Glutamatergic neuron (in vitro differentiated cells): ENCODE results near the gene RPS6KB2. TPM values are rescaled to one million over a fixed set of nuclear protein-coding genes. Genes with fewer than 3 reads are reported as not detected.

Experiments used
- DNase-seq: peaks from one replicate; pipeline ENCODE4 v3.0.0; 2022
- H3K27ac Mint-ChIP-seq: one replicate; pipeline ENCODE4 v1.8.0; 2020; ENCODE audit warnings: mild to moderate bottlenecking, mixed read lengths, inconsistent platforms; ENCODE audit not compliant: unreplicated experiment
- H3K27me3 Mint-ChIP-seq: one replicate; pipeline ENCODE4 v1.8.0; 2020; ENCODE audit warnings: mild to moderate bottlenecking, moderate library complexity, mixed read lengths, inconsistent platforms; ENCODE audit not compliant: unreplicated experiment
- H3K36me3 Mint-ChIP-seq: one replicate; pipeline ENCODE4 v1.8.0; 2020; ENCODE audit warnings: mild to moderate bottlenecking, mixed read lengths, inconsistent platforms; ENCODE audit not compliant: unreplicated experiment
- H3K4me1 Mint-ChIP-seq: one replicate; pipeline ENCODE4 v1.8.0; 2020; ENCODE audit warnings: mild to moderate bottlenecking, low read depth, mixed read lengths, inconsistent platforms; ENCODE audit not compliant: unreplicated experiment
- H3K4me3 Mint-ChIP-seq: one replicate; pipeline ENCODE4 v1.8.0; 2020; ENCODE audit warnings: mild to moderate bottlenecking, mixed read lengths, inconsistent platforms; ENCODE audit not compliant: unreplicated experiment
- H3K9me3 Mint-ChIP-seq: one replicate; pipeline ENCODE4 v1.8.0; 2020; ENCODE audit warnings: mild to moderate bottlenecking, moderate library complexity, mixed read lengths, inconsistent platforms; ENCODE audit not compliant: unreplicated experiment
- long read RNA-seq: library from polyadenylated mRNA; unstranded; transcript quantifications from one replicate; pipeline ENCODE4 v2.0.0, GENCODE V29; 2020; ENCODE audit not compliant: unreplicated experiment
- total RNA-seq: library from RNA; stranded (reverse); fragmentation: NEBNext Ultra II Directional; extraction: Animal tissue kit (Norgen Biotek cat#: 25700); gene quantifications from one replicate; pipeline ENCODE4 v1.2.1, GENCODE V29; 2021; ENCODE audit not compliant: unreplicated experiment
- TF ChIP-seq, protein P1 (sequence below): fragments of 200-600 bp; sonication (generic); IDR thresholded peaks from one replicate; pipeline ENCODE4 v1.5.0; 2021; ENCODE audit not compliant: partially characterized antibody, unreplicated experiment

The RPS6KB2 gene
- 69.0 TPM for total RNA-seq
- long read RNA-seq, transcript RPS6KB2-201 (15 exons, 1,733 nt), result major isoform, 12 of 30 reads
- long read RNA-seq, partial matches to known transcripts, result 1 of 30 reads
- long read RNA-seq, other reads (novel, unspliced or antisense), result 15 of 30 reads

GRCh38 chr11:67428052-67429001 is at the start of gene RPS6KB2:
TSS of gene RPS6KB2 (plus strand) at chr11:67428494. CDS start at chr11:67428546, 52 bp downstream.
- Mint-ChIP-seq H3K36me3 (no peaks in the 10 kb centered on the region), H3K27me3 (peaks cover 2% of the 10 kb centered on the region), H3K9me3 (peaks cover 6% of the 10 kb centered on the region), H3K4me1 (no peaks in the 10 kb centered on the region), H3K27ac (peak within 1 kb of the TSS; percentile 94), H3K4me3 (peak within 1 kb of the TSS; percentile 99)
- TF ChIP-seq, protein P1, sequence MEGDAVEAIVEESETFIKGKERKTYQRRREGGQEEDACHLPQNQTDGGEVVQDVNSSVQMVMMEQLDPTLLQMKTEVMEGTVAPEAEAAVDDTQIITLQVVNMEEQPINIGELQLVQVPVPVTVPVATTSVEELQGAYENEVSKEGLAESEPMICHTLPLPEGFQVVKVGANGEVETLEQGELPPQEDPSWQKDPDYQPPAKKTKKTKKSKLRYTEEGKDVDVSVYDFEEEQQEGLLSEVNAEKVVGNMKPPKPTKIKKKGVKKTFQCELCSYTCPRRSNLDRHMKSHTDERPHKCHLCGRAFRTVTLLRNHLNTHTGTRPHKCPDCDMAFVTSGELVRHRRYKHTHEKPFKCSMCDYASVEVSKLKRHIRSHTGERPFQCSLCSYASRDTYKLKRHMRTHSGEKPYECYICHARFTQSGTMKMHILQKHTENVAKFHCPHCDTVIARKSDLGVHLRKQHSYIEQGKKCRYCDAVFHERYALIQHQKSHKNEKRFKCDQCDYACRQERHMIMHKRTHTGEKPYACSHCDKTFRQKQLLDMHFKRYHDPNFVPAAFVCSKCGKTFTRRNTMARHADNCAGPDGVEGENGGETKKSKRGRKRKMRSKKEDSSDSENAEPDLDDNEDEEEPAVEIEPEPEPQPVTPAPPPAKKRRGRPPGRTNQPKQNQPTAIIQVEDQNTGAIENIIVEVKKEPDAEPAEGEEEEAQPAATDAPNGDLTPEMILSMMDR, result no peak
- DNase-seq, result peak; percentile 99

GRCh38 chr11:67378544-67378943 is 49.8 kb upstream of the RPS6KB2 start:
- DNase-seq, result no peak
- H3K27me3 Mint-ChIP-seq, result peaks cover 17% of the 10 kb centered on the region
- H3K9me3 Mint-ChIP-seq, result peaks cover 3% of the 10 kb centered on the region
- H3K36me3 Mint-ChIP-seq, result no peaks in the 10 kb centered on the region
- no peak overlapping the region for H3K27ac Mint-ChIP-seq
- no peaks in the 10 kb centered on the region for H3K4me1 Mint-ChIP-seq
- TF ChIP-seq, protein P1, result no peak
- no peak overlapping the region for H3K4me3 Mint-ChIP-seq

DNA sequence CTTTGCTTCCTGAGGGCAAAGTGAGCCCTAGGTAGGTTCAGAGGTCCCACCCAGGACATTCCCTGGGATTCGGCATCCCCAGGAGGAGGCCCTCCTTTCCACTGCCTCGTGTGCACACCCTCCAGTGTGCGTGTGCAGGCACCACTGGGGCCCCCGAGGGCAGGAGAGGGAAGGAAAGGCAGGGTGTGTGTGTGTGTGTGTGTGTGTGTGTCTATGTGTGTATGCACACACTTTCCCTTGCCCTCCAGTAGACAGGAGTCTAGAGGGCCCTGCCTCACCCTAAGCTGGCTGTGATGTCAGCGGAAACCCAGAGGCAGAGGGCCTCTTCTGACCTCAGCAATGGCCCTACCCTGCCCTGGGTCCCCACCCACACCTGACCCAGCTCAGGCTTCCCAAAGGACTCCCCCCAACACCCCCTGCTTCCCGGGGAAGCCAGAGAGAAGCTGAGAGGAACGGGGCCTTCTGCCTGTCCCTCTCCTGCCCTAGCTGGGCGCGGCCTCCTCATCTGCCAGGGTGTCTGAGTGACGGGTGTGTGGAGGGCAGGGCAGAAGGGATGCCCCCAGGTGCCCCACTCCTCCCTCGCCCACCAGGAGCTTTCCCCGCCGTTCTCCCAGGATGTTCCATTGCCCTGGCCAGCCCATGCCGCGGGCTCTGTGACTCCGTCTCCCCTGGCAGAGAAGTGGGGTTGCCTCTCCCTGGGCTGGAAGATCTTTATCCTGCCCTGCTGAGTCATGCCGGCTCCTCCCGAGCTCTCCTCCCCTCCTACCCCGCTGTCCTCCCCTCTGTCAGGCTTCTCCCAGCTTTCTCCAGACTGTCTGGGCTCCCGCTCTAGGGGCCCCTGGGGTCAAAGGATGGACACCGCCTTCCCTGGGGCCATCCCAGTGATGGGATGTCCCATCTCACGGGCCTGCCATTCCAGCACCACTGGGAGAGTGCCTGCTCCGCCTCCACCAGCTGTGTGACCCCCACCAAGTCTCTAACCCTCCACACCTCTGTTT is 48.9 kb upstream of the RPS6KB2 start:
- DNase-seq, result no peak
- Mint-ChIP-seq H3K4me1 (no peaks in the 10 kb centered on the region), H3K4me3 (no peak overlapping the region), H3K27me3 (peaks cover 13% of the 10 kb centered on the region), H3K36me3 (no peaks in the 10 kb centered on the region), H3K9me3 (no peaks in the 10 kb centered on the region), H3K27ac (no peak overlapping the region)
- TF ChIP-seq, protein P1, result no peak

DNA sequence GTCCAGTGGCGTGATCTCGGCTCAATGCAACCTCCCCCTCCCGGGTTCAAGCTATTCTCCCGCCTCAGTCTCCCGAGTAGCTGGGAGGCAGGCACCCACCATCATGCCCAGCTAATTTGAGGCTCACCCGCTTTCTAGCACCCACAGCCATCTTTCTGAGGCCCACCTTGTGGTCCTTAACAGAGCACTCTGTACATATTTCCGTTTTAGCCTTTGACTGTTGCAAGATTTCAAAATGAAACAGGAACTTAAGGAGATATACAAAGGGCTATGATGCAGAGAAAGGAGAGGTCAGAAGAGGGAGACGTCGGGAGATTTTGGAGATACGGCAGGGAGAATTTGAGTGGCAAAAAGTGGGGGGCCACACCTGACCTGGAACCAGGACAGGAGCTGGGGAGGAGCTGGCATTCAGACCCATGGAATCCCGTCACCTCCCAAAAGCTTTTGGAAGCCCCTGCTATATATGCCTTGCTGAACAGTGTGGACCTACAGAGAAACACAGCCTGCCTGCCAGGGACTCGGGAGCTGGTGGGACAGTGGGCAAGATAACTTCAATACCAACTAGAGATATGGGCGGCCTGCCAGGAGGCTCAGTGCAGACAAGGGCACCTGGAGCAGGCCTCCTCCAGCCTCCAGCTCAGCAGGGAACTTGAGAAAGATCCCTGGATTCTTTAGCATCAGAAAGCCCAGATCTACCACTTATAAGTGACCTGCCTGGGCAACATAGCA is 46.9 kb upstream of the RPS6KB2 start:
- Mint-ChIP-seq H3K36me3 (no peaks in the 10 kb centered on the region), H3K4me1 (no peaks in the 10 kb centered on the region), H3K27ac (no peak overlapping the region), H3K9me3 (no peaks in the 10 kb centered on the region), H3K4me3 (no peak overlapping the region), H3K27me3 (peaks cover 17% of the 10 kb centered on the region)
- TF ChIP-seq, protein P1, result no peak
- DNase-seq, result no peak
